HepG2 (cell line): ENCODE data around the gene SIK3. TPM values are rescaled to one million over a fixed set of nuclear protein-coding genes. Genes with fewer than 3 reads are reported as not detected.

Source experiments
- ARID5B ChIP-seq: IDR thresholded peaks from 2 replicates; pipeline ENCODE4 v1.4.0; 2020; ENCODE audit warnings: mild to moderate bottlenecking, missing genetic modification reagents
- ARNT2 ChIP-seq: sonication (generic); formaldehyde crosslinking; IDR thresholded peaks from 2 replicates; pipeline ENCODE4 v1.8.0; 2022; ENCODE audit warnings: mild to moderate bottlenecking, low read depth, missing genetic modification reagents, moderate library complexity
- FOXK2 ChIP-seq: fragments of 450-650 bp; IDR thresholded peaks from 2 replicates; pipeline ENCODE4 v1.6.1; 2016
- IKZF1 ChIP-seq: fragments of 450-650 bp; IDR thresholded peaks from 2 replicates; pipeline ENCODE4 v1.7.1; 2016
- KDM2A ChIP-seq: sonication (generic); formaldehyde crosslinking; IDR thresholded peaks from 2 replicates; pipeline ENCODE4 v1.4.0; 2020; ENCODE audit warnings: low read depth, missing genetic modification reagents, borderline replicate concordance
- PRMT3 ChIP-seq: sonication (generic); formaldehyde crosslinking; IDR thresholded peaks from 2 replicates; pipeline ENCODE4 v1.8.1; 2022; ENCODE audit warnings: low read depth, mild to moderate bottlenecking, moderate library complexity, missing genetic modification reagents, borderline replicate concordance
- SYNCRIP ChIP-seq: fragments of 200-400 bp; formaldehyde crosslinking; IDR thresholded peaks from 2 replicates; pipeline ENCODE4 v1.6.1; 2018; ENCODE audit warnings: mild to moderate bottlenecking, low read depth, low read length; ENCODE audit not compliant: insufficient read depth
- TCF7 ChIP-seq: sonication (generic); IDR thresholded peaks from 2 replicates; pipeline ENCODE4 v1.6.1; 2016; ENCODE audit warnings: antibody characterized with exemption, low read depth
- YY1 ChIP-seq: IDR thresholded peaks from 2 replicates; pipeline ENCODE4 v1.6.1; 2011; ENCODE audit warnings: low read length, low read depth, moderate library complexity, mild to moderate bottlenecking; ENCODE audit not compliant: insufficient read depth, insufficient replicate concordance
- ZBED4 ChIP-seq: sonication (generic); formaldehyde crosslinking; IDR thresholded peaks from 2 replicates; pipeline ENCODE4 v1.4.0; 2020; ENCODE audit warnings: missing genetic modification reagents, borderline replicate concordance
- ZBTB8A ChIP-seq: sonication (generic); formaldehyde crosslinking; IDR thresholded peaks from 2 replicates; pipeline ENCODE4 v1.4.0; 2020; ENCODE audit warnings: mild to moderate bottlenecking, low read depth, missing genetic modification reagents, borderline replicate concordance
- ZNF12 ChIP-seq: sonication (generic); formaldehyde crosslinking; IDR thresholded peaks from 2 replicates; pipeline ENCODE4 v1.5.0; 2020; ENCODE audit warnings: missing genetic modification reagents
- ZNF121 ChIP-seq: sonication (generic); formaldehyde crosslinking; IDR thresholded peaks from 2 replicates; pipeline ENCODE4 v1.5.0; 2020; ENCODE audit warnings: mild to moderate bottlenecking, missing genetic modification reagents
- ZNF256 ChIP-seq: sonication (generic); formaldehyde crosslinking; conservative IDR thresholded peaks from 2 replicates; pipeline ENCODE4 v1.4.0; 2020; ENCODE audit warnings: missing genetic modification reagents
- ZNF709 ChIP-seq: sonication (generic); formaldehyde crosslinking; IDR thresholded peaks from 2 replicates; pipeline ENCODE4 v1.5.0; 2020; ENCODE audit warnings: mild to moderate bottlenecking, missing genetic modification reagents
- ZNF780A ChIP-seq: sonication (generic); formaldehyde crosslinking; IDR thresholded peaks from 2 replicates; pipeline ENCODE4 v1.8.0; 2022; ENCODE audit warnings: mild to moderate bottlenecking, missing genetic modification reagents, moderate library complexity
- polyA plus RNA-seq, 8 experiments: library from polyadenylated mRNA; depleted of rRNA in 3 of 8; stranded (reverse) in 7 of 8; unstranded in 1 of 8; fragments of >200 nt; fragmentation: Illumina TruSeq in 4 of 8; extraction: Trizol in 4 of 8; gene quantifications; 2 replicates each; pipeline versions ENCODE4 v1.2.1 to v1.2.3, GENCODE V29; 2011 to 2016; ENCODE audit warnings: low read depth in 4 of 8, missing spikeins in 1 of 8, mixed read lengths in 1 of 8; ENCODE audit not compliant: insufficient read depth in 1 of 8
- total RNA-seq, 5 experiments: library from RNA; depleted of rRNA; stranded (reverse); fragments of >200 nt; fragmentation: Illumina TruSeq; extraction: Trizol; gene quantifications; 2 replicates each; pipeline ENCODE4 v1.2.3, GENCODE V29; 2016; ENCODE audit warnings: low read depth in 1 of 5
- TF ChIP-seq, protein P1 (sequence below): sonication (generic); IDR thresholded peaks from 2 replicates; pipeline ENCODE4 v1.6.1; 2016; ENCODE audit warnings: low read depth, borderline replicate concordance

SIK3 gene
- total and polyA plus RNA-seq, 2 of the 13 experiments (the other 11 are each of a cell fraction or from before 2014, with no cell fraction given): 5.7 to 9.8 TPM

GRCh38 chr11:116832350-116833290 is 265.6 kb downstream of the SIK3 start (continued):
- TF ChIP-seq ZBED4 (CRISPR knock-in tag) (peak; percentile 94), TCF7 (peak; percentile 83), FOXK2 (peak; percentile 67), ARID5B (CRISPR knock-in tag) (peak; percentile 98), PRMT3 (CRISPR knock-in tag) (peak; percentile 97), ZNF709 (CRISPR knock-in tag) (peak; percentile 20; the same call in 1 of the 2 replicates), ZNF780A (CRISPR knock-in tag) (peak; percentile 68; the same call in 1 of the 2 replicates), KDM2A (peak; percentile 80), IKZF1 (no peak), ARNT2 (CRISPR knock-in tag) (peak; percentile 71), ZNF121 (peak; percentile 65; the same call in 1 of the 2 replicates), ZNF256 (peak; percentile 50; the same call in 1 of the 2 replicates), ZBTB8A (CRISPR knock-in tag) (no peak), ZNF12 (CRISPR knock-in tag) (peak; percentile 81), SYNCRIP (no peak), YY1 (peak; percentile 18)
- TF ChIP-seq, protein P1, sequence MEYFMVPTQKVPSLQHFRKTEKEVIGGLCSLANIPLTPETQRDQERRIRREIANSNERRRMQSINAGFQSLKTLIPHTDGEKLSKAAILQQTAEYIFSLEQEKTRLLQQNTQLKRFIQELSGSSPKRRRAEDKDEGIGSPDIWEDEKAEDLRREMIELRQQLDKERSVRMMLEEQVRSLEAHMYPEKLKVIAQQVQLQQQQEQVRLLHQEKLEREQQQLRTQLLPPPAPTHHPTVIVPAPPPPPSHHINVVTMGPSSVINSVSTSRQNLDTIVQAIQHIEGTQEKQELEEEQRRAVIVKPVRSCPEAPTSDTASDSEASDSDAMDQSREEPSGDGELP: peak; percentile 95
